ENCODE measurements around the gene HSD17B14.
A peak's percentile ranks its signal among the peaks of the same experiment; 100 is the strongest.

HSD17B14 gene

DNA sequence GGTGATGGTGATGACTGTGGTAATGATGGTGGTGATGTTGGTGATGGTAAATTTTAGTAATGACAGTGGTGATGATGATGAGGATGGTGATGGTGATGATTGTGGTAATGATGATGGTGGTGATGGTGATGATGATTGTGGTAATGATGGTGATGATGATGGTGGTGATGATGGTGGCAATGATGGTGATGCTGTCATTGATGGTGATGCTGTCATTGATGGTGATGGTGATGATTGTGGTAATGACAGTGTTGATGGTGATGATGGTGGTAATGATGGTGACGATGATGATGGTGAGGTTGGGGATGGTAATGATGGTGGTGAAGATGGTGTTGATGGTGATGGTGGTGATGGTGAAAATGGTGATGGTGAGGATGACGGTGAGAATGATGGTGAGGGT lies 13.8 kb downstream of the HSD17B14 start:
- DNase-seq, result no peak

DNA sequence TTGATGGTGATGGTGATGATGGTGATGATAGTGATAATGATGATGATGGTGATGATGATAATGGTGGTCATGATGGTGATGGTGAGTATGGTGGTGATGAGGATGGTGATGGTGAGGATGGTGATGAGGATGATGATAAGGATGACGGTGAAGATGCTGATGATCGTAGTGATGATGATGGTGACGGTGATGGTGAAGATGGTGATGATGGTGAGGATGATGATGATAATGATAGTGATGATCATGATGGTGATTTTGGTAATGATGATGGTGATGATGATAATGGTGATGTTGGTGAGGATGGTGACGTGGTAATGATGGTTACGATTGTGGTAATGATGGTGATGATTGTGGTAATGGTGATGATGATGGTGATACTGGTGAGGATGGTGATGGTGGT lies 14.7 kb downstream of the HSD17B14 start:
- DNase-seq, result no peak

DNA sequence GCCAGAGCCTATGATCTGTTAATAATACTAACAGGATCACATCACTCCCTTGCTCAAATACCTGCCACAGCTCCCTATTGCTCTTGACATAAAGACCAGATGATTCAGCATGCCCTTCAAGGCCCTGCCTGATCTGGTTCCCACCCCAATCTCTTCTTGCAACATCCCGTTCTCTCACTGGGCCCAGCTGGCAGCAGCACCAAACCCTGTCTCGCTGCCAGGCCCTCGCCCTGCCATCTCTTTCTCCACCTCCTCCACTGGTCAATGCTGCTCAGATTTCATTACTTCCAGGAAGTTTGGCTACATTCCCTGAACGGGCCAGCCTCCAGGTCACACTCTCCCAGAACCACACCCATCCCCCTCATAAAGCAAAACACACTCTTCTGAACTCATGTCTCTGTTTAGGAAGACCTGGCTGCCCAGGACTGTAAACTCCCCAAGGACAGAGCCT lies 16.9 kb downstream of the HSD17B14 start:
- no peak for DNase-seq

DNA sequence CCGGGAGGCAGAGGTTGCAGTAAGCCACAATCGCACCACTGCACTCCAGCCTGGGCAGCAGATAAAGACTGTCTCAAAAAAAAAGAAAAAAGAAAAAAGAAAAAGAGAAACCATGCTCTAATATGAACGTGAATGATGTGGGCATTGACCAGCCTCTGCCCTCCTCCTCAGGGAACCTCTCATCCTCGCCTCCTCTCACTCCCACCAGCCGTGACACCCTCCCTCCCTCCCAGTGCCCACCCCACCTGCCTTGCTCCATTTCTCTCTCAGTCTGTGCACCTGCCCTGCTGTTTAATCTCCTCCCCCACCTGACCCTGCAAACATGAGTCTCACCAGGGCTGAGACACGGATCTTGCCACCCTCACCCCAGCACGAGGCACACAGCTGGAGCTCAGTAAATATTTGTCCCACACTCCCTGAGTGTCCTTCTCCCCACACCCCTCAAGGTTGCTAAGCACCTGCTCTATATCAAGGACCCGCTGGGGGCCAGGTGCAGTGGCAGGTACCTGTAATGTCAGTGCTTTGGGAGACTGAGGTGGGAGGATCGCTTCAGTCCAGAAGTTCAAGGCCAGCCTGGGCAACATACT lies 18.0 kb downstream of the HSD17B14 start:
- DNase-seq, result peak; percentile 82

DNA sequence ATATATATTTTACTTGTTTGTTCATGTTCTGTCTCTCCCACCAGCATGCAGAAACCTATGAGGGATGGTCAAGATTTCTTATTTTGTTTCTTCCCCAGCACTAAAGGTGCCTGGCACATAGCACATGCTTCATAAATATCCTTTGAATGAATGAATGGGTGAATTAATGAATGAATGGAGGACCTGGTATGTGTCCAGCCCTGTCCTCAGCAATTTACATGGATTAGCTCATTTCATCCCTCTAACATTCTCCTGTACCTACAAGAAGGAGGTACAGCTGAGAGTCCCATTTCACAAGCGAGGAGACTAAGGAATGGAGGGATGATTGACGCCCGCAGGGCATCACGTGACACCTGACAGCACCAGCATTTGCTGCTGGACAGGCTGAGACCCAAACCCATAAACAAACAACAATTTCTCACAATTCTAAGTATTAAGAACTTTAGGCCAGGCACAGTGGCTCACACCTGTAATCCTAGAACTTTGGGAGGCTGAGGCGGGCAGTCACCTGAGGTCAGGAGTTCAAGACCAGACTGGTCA lies 18.6 kb downstream of the HSD17B14 start:
- DNase-seq, result no peak

DNA sequence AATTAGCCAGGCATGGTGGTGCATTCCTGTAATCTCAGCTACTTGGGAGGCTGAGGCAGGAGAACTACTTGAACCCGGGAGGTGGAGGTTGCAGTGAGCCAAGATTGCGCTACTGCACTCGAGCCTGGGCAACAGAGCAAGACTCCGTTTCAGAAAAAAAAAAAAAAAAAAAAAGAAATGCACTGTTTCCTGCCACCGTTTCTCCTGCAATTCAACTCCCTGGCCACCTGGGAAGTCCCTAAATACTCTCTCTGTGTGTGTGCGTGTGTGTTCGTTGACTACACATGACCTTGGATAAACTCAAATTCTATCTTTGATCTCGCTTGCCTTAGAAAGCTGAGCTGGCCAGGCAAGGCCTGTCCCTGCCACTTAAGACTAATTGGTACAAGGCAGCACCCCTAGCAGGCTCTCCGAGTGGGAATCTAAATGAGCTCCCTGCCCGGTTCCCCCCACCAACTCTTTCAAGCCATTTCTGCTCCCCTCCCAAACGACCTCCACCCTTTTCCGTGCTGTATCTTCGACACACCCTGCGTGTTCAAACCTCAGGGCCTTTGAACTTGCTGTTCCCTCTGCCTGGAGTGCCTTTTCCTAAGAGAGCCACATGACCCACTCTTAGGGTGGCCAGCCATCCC lies 20.3 kb downstream of the HSD17B14 start:
- DNase-seq, result no peak

DNA sequence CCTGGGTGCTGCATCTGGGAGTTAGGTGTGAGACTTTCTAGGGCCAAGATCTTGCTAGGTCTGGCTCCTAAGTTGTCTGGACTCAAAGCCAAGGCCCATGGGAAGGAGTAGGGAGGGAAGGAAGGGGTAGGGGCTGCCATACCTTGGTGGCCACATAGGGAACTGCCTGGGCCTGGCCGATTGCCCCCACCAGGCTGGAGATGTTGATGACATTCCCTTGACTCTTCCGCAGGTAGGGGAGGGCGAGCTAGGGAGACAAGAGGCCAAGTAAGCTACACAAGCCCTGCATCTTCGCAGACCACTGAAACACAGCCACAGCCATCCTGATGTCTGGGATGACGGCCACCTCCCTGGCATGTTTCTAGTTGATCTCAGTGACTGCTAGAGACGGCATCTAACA lies 21.4 kb downstream of the HSD17B14 start:
- no peak for DNase-seq

DNA sequence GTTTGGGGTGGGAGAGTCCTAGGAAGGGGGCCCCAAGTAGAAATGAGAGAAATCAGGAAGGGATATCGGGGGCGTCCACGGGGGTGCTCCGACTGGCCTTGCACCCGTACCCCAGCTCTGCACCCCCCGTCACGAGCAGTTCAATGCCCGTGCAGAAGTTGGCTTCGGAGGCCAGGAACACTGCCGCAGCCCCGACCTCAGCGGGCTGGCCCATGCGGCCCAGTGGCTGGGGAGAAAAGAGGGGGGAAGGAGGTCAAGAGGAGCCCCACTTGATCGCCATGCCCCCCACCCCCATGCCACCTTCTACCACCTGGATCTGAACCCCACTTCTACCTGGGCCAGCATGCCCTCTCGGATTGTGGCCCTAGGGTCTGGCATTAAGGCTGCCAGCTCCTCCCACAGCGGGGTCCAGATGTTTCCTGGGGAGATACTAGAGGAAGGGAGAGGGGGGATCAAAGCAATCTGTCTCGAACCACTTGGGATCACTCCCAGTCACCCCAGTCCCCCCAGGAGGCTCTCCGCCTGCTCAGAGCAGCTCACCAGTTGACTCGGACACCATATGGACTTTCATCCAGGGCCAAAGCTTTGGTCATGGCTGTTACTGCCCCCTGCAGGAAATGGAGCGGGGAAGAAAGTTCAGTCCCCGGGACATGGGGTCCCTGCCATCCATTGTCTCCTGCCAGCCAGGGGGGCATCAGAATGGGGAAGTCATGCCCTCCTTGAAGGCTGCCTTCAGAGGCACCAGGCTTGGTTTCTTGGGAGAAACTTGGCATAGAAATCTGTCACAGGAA lies 23.0 kb downstream of the HSD17B14 start:
- DNase-seq, result no peak

DNA sequence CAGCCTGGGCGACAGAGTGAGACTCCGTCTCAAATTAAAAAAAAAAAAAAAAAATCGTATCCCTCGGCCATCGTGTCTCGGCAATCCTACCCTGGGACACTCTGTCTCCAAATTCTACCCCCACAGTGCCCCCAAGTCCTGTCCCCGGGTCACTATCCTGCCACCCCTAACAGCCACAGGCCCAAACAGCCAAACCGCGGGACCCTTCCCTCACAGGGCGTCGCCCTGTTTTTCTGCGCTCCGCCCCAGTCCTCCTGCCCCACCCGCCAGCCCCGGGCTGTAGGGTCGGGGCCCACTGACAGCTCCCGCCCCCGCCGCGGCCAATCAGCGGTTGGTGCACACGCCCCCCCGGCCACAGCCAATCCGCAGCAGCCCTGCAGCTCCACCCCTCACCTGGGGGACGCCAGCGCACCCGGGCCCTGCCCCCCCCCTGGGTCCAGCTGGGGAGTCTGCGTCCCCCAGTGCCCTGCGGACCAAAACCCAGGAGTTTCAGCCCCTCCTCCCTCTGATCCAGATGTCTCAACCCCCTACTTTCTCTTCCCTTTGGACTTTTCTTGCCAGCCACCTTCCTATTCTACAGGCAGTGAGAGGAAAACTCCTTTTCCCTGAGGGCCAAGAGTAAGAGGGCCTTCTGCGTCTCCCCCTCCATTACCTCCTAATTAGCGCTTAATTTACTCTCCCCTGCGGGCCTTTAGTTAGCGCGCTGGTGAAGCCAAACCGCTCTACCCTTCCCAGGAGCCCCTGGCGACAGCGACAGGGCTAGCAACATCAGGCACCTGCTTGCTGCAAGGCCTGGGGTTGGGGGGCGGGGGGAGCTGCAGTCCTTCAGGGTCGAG lies 24.0 kb downstream of the HSD17B14 start:
- peak; percentile 91 for DNase-seq

DNA sequence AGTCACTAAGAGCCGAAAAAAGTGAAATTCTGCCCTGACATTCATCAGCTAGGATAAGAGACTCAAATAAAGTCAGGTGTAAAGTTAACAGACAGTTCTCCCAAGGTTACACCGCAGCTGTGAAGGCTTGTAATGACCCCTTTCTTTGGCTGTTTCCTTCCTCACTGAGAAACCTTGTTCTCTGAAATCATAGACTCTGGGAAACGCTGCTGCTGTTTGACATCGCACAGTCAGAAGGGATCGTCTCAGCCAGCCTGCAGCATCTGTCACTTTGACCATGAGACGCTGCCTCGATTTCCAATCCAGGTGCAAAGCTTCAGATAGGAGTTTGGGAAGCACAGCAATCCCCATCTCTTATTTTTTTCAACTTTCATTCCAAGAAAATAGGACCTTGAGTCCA lies 26.1 kb downstream of the HSD17B14 start:
- no peak for DNase-seq

DNA sequence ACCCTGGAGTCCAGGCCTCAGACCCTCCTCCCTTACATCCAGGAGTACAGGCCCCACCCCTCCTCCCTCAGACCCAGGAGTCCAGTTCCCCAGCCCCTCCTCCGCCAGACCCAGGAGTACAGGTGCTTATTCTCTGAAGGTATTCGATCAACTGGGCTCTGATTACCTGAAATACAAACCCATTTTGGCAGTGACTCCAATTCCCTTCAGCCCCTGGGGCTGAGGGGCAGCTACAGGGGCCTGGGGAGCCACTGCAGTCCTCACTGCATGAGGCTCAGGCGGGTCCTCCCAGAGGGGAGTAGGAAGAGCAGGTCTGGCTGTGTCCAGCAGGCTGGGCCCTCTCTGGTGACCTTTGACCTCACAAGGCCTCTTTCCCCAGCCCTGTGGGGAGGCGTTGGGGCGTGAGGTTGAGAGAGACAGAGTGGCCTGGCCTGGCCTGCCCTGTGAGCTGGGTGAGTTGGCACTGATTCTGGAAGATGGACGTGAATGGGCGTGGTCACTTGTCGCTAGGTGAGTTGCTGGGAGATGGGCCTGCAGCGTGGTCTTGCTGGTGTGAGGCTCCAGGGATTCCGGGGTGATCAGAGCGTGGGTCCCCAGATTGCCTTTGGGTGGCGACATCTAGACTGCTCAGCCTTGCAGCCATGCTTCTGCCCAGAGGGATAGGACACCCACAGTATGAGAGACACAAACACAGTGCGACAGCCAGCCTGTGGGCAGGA lies 28.5 kb downstream of the HSD17B14 start:
- DNase-seq, result no peak

DNA sequence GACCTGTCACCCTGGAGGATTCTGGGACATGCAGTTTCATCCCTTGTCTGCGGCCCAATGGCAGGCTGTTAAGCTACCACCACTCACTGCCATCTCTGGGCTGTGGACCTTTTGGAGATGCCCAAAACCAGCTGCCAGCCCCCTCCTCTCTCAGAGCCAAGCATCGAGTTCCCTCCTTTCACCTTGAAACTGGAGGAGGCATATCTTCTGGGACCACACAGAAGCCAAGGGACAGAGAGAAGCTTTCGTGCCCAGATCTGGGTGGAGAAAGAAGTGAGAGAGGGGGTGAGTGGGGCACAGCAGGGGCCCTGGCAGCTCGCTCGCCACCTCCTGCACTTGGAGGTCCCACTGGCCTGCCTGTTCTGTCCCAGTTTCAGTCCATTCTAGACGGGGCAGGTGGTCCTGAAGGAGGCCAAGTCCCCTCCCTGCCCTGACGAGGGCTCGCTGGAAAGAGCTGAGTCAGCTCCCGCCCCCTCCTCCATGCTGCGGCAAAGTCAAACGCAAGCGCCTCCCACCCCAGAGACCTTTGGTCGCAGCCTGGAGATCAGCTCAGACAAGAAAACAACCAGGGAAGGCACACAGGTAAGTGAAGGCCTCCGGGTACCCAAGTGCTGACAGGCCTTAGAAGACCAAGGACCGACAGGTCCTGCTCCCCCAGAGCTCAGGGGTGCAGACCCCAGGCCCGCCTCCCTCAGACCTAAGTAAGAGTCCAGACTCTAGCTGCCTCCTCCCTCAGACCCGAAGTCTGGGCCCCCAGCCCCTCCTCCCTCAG lies 29.3 kb downstream of the HSD17B14 start:
- DNase-seq, result peak; percentile 5

DNA sequence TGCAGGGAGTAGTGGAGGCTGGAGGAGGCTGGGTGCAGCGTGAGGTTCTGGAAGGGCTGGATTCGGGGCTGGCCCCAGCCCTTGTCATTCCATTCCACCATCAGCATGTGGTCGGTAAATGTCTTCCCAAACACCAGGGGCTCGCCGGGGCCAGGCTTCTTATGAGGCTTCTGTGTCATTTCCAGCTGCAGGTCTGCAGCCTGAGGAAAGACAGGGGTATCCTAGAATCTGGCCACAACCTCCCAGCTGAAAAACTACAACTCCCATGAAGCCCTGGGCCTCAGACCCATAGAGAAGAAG lies 29.8 kb downstream of the HSD17B14 start:
- no peak for DNase-seq

DNA sequence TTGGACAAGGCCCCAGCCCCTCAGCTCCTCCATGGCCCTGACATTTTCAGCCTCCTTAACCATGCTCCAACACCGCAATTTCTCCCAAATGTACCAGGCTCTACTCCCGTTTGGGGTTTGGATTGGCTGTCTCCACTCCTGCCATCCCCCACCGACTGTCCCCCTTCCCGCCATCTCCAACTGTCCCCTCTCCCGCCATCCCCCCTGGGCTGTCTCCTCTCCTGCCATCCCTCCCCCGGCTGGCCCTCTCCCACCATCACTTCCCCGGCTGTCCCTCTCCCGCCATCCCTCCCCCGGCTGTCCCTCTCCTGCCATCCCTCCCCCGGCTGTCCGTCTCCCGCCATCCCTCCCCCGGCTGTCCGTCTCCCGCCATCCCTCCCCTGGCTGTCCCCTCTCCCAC lies 30.8 kb downstream of the HSD17B14 start:
- DNase-seq, result no peak

DNA sequence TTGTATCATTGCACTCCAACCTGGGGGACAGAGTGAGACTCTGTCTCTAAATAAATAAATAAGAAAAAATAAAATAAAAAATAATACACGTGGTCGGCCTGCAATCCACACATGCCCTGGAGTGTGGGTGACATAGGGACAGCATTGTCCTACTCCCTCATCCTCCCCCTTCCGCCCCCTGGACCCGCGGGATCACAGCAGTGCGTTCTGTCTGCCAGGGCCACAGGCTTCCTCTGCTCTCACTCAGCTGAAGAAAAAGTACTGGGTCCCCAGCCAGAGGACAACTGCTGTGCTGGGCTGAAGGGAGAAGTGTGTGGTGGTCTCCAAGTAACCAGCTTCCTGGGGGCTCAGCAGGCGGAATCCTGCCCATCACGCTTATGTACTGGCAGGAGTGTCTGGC lies 31.8 kb downstream of the HSD17B14 start:
- no peak for DNase-seq

DNA sequence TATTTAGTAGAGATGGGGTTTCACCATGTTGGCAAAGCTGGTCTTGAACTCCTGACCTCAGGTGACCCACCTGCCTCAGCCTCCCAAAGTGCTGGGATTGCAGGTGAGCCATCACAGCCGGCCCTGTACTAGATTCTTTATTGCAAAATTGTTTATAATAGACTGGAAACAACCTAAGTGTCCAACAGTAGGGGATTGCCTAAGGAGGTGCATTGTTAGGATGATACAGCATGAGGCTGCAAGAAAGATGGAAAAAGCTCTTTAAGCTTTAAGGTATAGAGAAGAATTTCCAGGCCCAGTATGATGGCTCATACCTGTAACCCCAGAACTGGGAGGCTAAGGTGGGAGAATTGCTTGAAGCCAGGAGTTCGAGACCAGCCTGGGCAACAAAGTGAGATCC lies 33.7 kb downstream of the HSD17B14 start:
- DNase-seq, result no peak

DNA sequence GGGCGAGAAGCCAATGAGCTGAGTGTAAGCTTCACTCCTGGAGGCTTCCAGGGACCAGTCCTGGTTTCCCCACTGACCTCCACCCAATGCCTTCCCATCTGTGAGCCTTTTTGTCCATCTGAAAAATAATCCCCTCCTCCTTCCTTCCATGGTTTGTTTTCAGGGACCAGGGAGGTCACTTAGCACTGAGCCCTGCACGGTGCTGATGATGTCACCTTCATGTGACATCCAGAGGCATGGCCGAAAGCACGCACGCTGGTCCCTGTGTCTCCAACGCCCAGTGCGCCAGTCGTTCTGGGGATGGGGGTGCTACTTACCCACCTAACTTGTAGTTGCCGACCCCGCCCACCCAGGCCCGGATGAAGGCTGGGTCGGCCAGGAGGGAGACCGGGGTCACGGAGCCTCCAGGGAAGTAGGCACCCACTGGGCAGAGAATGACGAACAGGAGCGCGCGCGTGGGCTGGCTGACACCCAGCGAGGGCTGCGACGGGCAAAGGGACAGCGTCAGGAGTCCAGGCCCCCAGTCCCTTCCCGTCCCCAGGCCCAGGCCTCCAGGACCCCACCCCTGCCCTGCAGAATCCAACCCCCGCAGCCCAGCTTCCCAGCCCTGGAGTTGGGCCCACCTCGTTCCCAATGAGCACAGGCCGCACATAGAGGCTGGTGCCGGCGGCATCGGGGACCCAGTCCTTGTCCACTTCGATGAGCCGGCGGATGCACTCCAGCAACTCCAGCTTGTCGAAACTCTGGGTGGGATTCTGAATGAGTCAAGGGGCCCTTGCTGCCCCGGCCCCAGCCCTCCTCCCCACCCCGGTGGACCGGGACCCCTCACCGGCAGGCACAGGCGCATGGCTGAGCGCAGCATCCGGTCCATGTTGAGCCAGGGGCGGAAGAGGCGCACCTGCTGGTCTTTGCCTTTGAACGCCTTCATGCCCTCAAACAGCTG lies 36.7 kb downstream of the HSD17B14 start:
- DNase-seq, result no peak

DNA sequence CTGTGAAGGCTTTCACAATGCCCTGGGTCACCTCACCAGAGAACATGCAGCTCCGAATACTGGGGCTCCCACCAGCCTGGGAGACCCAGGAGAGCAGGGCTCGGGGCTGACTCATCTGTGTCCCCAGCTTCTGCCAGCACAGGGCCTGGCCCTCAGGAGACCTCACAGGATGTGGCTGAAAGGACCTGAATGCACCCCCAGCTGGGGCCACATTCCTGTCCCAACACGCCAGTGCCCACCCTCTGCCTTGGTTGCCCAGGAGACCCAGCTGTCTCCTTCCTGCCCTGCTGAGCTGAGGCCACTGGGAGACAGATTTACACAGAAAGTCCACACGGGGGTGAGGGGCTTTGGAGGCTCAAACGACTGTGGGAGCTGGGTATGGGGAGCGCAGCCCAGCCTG lies 37.4 kb downstream of the HSD17B14 start:
- DNase-seq, result no peak

DNA sequence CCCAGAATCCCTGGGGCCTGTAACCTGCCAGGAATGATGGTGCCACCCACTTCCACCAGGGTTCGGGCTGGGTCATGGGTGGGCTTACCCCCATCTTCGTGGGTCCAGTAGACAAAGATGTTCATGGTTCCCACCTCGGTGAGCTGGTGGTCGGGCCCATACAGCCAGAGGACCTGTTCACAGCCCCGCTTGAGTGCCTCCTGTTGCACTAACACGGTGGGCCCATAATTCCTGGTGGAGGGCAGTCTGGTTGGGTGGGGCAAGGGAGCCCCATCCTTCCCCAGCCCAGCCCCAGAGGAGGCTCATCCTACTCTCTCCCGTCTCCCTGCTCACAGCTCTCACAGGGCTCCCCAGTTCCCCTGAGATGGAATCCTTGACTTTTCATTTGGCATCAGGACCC lies 39.2 kb downstream of the HSD17B14 start:
- no peak for DNase-seq

DNA sequence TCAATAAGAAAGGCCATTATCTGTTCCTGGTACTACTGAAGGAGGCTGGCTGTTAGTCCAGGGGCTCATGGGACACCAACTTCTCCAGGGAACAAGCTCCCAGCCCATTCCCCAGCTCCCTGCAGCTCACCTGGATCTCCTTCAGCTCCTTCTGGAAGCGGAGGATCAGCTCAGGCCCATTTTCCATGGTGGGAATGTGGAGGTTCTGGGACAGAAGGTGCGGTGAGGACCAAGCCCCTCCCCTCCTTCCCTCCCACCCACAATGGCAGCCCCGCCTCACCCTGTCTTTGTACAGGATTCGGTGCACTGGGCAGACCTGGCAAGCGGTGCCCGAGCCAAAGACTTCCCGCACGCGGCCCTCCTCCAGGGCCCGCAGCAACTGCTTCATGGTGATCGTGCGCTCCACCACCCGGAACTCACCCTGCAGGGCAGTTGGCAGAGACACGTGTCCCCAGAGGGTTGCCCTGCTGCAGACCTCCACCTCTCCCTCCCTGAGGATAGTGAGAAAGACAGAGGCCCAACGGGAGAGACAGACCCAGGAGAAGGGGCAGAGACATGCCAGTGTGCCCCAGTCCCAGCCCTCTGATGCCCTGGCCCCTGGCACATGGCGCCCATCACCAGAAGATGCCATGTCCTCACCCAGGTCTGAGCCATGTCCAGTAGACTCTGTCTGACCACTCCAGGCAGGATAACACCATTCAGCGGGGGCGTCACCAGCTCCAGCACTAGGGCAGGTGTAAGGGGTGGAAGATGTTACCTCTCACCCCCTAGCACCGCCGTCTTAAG lies 39.8 kb downstream of the HSD17B14 start:
- no peak for DNase-seq
